GM21825 (cell line): Measurements from ENCODE around the gene ASAP3.

Experiments used
- ATAC-seq: cut with Tn5 transposase; IDR thresholded peaks from one replicate; pipeline ENCODE4 v1.9.1; 2021; ENCODE audit warnings: mild to moderate bottlenecking, moderate library complexity; ENCODE audit not compliant: unreplicated experiment

ASAP3 gene

GRCh38 chr1:23424293-23425192, 59.4 kb downstream of the ASAP3 start, which contains the start of gene TCEA3:
TCEA3 (minus strand) TSS chr1:23424748; CDS start chr1:23424633, 115 bp downstream.
- ATAC-seq: no peak

DNA sequence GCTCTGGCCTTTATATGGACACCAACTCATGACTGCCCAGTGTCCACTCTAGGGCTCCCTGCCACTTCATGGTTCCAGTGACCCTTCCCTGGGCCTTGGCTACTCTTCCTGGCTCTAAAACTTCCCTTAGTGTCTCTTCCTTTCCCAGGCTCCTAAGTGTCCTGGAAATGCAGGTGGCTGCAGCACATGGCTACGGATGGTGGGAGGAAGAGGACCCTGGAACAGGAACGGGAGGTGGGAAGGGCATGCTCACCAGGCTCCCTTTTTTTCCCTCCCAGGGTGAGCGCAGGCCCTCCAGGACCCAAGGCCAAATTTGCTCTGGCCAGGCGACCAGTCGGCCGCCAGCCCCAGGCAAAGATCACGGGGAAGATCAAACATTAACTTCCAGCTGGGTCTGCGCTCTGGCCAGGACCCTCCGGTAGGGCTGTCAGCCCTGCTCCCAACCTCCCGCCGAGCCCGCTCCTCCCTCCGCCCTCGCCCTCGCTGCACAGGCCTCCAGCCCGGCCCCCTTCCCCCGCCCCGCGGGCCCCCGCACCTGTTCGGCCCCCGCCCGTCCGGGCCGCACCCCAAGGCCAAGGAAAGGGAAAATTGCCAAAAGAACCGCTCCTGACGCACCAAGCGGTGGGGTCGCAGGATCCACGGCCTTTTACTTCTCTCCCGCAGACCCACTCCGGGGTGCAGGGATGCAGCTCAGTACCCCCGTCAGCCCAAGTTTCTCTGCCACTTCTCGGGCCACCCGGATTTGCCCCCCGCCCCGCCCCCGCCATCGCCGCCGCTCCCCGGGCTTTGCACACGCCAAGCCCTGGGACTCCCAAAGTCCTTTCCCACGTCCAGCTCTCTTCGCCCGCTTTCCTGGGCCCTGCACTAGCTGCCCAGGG, 60.3 kb downstream of the ASAP3 start:
- no peak for ATAC-seq

- ATAC-seq: no peak
Measured at GRCh38 chr1:23422941-23423340, 61.0 kb downstream of the ASAP3 start.

DNA sequence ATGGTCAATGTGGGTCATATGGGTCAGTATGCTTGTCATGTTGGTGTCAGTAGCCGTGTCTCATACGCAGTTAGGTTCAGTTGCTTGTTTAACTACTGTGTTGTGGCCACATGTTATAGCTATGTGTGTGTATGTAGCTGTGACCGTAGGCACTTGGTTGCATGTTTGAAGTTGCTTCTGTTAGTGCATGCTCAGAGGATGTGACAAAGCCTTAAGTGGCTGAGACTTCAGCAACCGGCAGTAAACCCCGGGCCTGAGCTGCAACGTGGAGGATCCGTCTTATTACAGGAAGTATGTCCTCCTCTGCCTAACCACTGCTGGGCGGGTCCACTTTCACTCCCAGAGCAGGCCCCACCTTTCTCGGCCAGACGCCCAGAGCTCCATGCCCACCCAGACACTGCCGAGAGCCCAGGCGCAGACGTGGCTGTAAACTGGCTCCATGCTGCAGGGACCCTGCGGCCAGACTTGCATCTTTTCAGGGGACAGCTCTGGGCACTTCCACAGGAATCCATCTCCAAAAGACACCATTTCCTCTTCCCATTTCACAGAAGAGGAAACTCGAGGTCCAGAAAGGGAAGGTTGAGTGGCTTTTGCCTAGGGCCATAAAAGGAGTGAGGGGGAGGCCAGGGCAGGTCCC, 61.6 kb downstream of the ASAP3 start:
- ATAC-seq: no peak

DNA sequence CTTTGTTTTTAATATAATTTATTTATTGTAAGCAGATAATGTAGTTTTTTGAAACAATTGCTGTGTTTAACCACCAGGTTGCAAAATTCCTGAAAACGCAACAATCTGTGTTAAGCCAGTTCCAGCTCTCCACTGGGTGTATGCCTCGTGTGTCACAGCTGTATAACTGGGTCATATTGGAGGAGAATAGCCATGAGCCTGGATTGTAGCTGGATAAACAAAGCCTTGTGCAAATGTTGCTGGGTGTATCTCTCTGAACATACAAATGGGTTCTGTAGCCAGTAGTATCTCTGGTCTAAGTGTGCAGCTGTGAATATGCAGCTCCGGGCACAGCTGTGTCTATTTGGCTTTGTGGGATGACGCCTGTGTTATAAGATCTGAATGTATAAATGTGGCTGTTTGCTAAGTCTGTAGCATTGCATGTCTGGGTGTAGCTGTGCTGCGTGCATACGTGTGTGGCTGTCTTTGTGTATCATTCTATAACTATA, 62.2 kb downstream of the ASAP3 start:
- ATAC-seq: no peak

GRCh38 chr1:23421343-23421742, 62.6 kb downstream of the ASAP3 start:
- no peak for ATAC-seq

DNA sequence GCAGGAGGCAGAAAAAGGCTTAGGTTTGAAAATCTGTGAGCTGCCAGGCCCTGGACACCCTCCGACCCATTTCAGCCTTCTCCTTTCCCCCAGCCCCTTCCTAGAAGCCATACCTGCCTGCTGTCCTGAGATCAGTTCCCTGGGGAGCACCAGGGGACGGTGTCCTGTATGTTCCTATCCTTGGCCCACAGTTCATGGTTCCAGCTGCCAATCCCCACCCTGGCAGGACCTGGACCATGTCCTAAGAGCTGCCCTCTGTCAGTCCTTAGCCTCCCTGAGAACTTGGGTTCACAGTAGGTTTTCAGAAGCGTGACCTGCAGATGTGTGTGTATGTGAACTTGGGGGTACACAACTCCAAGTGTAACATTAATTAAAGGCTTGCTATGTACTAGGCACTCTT, 63.2 kb downstream of the ASAP3 start:
- ATAC-seq: no peak

DNA sequence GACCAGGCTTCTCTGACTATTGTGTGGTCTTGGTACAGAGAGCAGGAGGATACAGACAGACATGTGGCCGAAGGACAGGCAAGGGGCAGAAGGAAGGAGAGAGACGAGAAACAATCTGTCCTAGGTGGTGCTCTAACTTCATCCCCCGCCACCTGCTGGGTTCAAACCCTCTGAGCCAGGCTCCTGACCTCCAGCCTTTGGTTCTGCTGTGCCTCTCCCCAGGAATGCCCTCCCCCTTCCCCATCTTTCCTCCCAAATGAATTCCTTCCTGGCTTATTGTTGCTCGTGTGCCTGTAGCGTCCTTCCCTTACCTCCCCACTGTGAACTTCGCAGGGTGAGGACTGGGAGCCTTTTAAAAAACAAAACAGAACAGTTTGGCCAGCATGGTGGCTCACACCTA, 64.8 kb downstream of the ASAP3 start:
- ATAC-seq: no peak

DNA sequence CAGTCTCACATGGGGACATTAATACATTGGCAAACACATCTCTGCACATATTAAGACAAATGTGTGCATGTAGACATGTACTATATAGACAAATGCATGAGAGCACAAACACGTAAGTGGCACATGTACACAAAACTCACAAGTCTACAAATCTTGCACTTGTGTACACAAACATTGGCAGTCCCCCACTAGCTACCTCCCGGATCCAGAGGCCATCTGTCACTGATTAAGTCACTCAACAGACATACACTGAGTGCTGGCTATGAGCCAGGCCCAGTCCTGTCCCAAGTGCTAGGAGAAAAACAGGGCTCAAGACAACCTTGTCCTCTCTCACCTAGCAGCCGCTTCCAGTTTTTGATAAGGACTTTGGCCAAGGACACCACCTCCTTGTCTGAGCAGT, 66.4 kb downstream of the ASAP3 start:
- ATAC-seq: no peak

- ATAC-seq: no peak
Measured at GRCh38 chr1:23416964-23417363, 67.0 kb downstream of the ASAP3 start.

- no peak for ATAC-seq
Measured at GRCh38 chr1:23408797-23409290, 75.1 kb downstream of the ASAP3 start.

GRCh38 chr1:23407016-23407630, 76.9 kb downstream of the ASAP3 start:
- ATAC-seq: no peak

DNA sequence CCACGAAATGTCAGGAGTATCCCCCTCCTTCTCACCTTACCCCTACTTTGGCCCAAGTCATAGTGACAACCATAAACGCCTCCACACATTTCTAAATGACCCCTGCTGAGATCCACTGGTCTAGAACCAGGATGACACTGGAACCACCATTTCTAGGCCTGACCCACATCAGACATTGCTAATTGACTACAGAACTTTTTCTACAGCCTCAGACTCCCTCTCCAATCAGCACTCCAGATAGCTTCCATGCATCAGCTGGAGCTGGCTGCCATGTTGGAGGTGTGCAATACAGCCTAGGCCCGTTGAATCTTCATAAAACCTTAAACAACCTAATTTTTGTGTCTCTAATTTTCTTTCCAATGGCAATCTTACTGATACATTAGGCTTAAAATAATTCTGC, 78.0 kb downstream of the ASAP3 start:
- ATAC-seq: no peak

GRCh38 chr1:23403735-23404486, 80.1 kb downstream of the ASAP3 start:
- ATAC-seq: peak; percentile 63

DNA sequence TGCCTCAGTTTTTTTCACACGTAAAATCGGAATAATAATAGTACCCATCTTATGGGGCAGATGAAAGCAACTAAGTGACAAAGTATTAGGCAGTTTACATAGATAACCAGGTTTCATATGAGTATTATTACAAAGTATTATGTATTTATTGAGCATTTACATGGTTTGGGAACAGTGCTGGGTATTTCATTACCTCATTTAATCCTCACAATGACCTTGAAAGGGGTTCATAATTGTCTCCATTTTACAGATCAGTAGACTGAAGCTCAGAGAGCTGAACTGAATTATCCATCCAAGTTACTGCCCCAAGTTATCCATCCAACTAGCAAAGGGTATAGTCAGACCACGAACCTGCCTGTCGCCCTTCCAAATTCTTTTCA, 80.6 kb downstream of the ASAP3 start:
- ATAC-seq: no peak

DNA sequence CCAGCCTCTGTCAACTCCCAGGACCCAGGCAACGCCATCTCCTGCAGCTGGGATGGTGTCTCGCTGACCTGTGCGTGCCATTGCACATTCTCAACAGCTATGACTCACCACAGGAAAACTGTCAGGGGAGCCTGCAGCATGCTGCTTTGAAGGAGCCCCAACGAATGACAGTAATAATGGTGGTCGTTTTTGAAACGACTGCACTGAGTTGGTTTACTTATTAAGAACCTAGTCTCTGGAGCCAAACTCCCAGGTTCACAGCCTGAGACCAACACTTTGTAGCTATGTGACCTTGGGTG, 81.0 kb downstream of the ASAP3 start:
- no peak for ATAC-seq

GRCh38 chr1:23402286-23403037, 81.5 kb downstream of the ASAP3 start:
- ATAC-seq: no peak

GRCh38 chr1:23401313-23401712, 82.7 kb downstream of the ASAP3 start:
- ATAC-seq: no peak
